ENCODE measurements around the gene KLHL29.

The KLHL29 gene

DNA sequence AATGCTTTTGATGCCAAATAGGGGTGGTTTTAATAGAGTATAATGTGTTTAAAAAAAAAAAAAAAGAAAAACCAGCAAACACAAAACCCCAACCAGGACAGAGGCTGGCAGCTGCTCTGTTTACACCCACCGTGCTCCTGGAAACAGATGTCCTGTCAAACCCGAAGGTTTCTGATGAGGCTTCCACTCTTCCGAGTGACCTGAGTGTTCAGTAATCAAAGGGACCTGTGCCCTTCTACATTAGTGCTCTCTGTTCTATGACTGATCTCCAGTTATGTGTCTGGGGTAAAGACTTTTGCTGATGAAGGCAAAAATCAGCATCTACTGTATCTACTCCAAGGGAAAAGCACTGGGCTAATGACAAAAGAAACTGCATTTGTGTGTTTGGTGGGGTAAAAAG is 3.5 kb upstream of the KLHL29 start:
- Histone ChIP-seq H3K9ac (ENCODE audit: low read depth in 1 of 2, low read length in 2 of 2) (no peak overlapping the region), H3K36me3 (ENCODE audit: control insufficient read depth in 2 of 2, insufficient read depth in 2 of 2, low read length in 2 of 2) (no peaks in the 10 kb centered on the region), H3K4me3 (ENCODE audit: low read length in 2 of 2) (no peak overlapping the region), H3K9me3 (ENCODE audit: control insufficient read depth in 2 of 2, low read length in 2 of 2) (no peaks in the 10 kb centered on the region), H3K4me1 (ENCODE audit: control insufficient read depth in 2 of 2, insufficient read depth in 2 of 2, low read length in 2 of 2) (peaks cover 9 to 19% of the 10 kb centered on the region in 2 donors), H3K27ac (ENCODE audit: low read depth in 2 of 2, low read length in 2 of 2) (no peak overlapping the region), H3K27me3 (ENCODE audit: control insufficient read depth in 2 of 2, insufficient read depth in 2 of 2, low read length in 2 of 2) (peaks cover 4 to 7% of the 10 kb centered on the region in 2 donors)

DNA sequence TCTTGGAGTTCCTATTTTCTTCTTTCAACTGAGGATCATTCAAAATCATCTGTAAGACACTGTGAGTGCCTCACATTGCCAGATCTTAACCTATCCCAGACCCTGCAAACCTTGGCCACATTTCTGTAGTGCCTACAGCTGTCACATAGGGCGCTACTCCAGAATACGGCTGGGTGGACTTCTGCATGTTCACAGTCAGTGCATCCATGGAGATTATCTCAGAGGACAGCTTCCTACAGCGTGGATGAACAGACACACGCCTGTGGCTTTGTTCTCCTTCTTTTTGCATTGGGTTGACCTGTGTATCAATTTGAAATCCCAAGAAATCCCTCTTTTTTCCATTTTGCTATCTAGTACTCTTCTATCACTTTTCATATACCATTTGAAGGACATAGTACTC is 1.9 kb upstream of the KLHL29 start:
- peaks cover 10 to 19% of the 10 kb centered on the region in 2 donors for H3K27me3 ChIP-seq (ENCODE audit: control insufficient read depth in 2 of 2, insufficient read depth in 2 of 2, low read length in 2 of 2)
- no peak overlapping the region for H3K27ac ChIP-seq (ENCODE audit: low read depth in 2 of 2, low read length in 2 of 2)

DNA sequence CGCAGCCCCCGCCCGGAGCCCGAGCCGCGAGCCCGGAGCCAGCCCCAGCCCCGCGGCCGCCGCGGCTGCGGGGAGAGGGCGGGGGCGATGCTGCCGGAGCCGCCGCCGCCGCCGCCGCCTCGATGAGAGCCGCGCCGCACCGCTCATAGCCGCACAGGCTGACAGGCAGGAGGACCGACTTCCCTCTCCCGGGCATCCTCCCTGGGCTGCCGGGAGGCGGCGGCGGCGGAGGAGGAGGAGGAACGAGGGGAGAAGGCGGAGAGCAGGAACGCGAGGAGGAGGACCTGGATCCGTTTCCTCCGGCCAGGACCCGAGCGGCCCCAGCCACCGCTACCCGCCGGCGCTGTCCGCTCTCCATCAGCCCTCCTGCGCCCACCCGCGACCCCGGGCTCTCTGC is 370 bp downstream of the KLHL29 start:
- Histone ChIP-seq H3K9ac (ENCODE audit: low read depth in 1 of 2, low read length in 2 of 2) (peak overlapping the region in 1 of 2 donors; percentile 56), H3K9me3 (ENCODE audit: control insufficient read depth in 2 of 2, low read length in 2 of 2) (no peaks in the 10 kb centered on the region), H3K27me3 (ENCODE audit: control insufficient read depth in 2 of 2, insufficient read depth in 2 of 2, low read length in 2 of 2) (peaks cover 12 to 25% of the 10 kb centered on the region in 2 donors), H3K4me1 (ENCODE audit: control insufficient read depth in 2 of 2, insufficient read depth in 2 of 2, low read length in 2 of 2) (peaks cover 16 to 19% of the 10 kb centered on the region in 2 donors), H3K36me3 (ENCODE audit: control insufficient read depth in 2 of 2, insufficient read depth in 2 of 2, low read length in 2 of 2) (no peaks in the 10 kb centered on the region), H3K4me3 (ENCODE audit: low read length in 2 of 2) (peak overlapping the region; percentile 64 to 67), H3K27ac (ENCODE audit: low read depth in 2 of 2, low read length in 2 of 2) (peak overlapping the region in 1 of 2 donors; percentile 48)

More for the DNA sequence above, 1.9 kb upstream of the KLHL29 start:
- no peaks in the 10 kb centered on the region for H3K9me3 ChIP-seq (ENCODE audit: control insufficient read depth in 2 of 2, low read length in 2 of 2)
- no peak overlapping the region for H3K9ac ChIP-seq (ENCODE audit: low read depth in 1 of 2, low read length in 2 of 2)
- no peak overlapping the region for H3K4me3 ChIP-seq (ENCODE audit: low read length in 2 of 2)
- peaks cover 16 to 19% of the 10 kb centered on the region in 2 donors for H3K4me1 ChIP-seq (ENCODE audit: control insufficient read depth in 2 of 2, insufficient read depth in 2 of 2, low read length in 2 of 2)
- no peaks in the 10 kb centered on the region for H3K36me3 ChIP-seq (ENCODE audit: control insufficient read depth in 2 of 2, insufficient read depth in 2 of 2, low read length in 2 of 2)

DNA sequence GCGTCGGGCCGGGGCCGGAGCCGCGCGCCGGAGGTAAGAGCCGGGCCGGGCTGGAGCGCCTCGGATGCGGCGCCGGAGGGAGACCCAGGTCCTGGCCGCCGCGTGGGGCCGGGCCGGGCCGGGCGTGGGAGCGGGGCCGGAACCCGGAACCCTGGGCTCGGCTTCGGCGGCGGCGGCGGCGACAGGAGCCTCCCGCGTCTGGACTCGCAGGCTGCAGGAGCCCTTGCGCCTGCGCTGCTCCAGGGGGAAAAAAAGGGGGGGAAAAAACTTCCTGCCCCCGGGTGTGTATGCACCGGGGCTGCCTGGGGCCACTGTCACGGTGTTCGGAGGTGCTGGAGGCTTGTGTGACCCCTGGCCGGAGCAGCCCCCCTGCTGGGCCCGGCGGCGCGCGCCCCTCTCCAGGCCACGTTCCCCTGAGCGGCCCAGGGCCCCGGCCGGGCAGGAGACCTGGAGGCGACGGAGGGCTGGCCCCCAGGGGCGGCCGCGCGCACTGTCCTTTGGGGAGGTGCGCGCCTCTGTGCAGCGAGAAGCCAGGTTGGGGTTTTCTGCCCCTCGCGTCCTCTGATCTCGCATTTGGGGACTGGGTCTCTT is 864 bp downstream of the KLHL29 start:
- H3K9ac ChIP-seq (ENCODE audit: low read depth in 1 of 2, low read length in 2 of 2), result peak overlapping the region; percentile 52 to 56
- no peaks in the 10 kb centered on the region for H3K9me3 ChIP-seq (ENCODE audit: control insufficient read depth in 2 of 2, low read length in 2 of 2)
- peaks cover 12 to 25% of the 10 kb centered on the region in 2 donors for H3K27me3 ChIP-seq (ENCODE audit: control insufficient read depth in 2 of 2, insufficient read depth in 2 of 2, low read length in 2 of 2)
- peak overlapping the region; percentile 67 to 73 for H3K4me3 ChIP-seq (ENCODE audit: low read length in 2 of 2)
- peaks cover 14 to 16% of the 10 kb centered on the region in 2 donors for H3K4me1 ChIP-seq (ENCODE audit: control insufficient read depth in 2 of 2, insufficient read depth in 2 of 2, low read length in 2 of 2)
- H3K36me3 ChIP-seq (ENCODE audit: control insufficient read depth in 2 of 2, insufficient read depth in 2 of 2, low read length in 2 of 2), result no peaks in the 10 kb centered on the region
- peak overlapping the region in 1 of 2 donors; percentile 48 for H3K27ac ChIP-seq (ENCODE audit: low read depth in 2 of 2, low read length in 2 of 2)

DNA sequence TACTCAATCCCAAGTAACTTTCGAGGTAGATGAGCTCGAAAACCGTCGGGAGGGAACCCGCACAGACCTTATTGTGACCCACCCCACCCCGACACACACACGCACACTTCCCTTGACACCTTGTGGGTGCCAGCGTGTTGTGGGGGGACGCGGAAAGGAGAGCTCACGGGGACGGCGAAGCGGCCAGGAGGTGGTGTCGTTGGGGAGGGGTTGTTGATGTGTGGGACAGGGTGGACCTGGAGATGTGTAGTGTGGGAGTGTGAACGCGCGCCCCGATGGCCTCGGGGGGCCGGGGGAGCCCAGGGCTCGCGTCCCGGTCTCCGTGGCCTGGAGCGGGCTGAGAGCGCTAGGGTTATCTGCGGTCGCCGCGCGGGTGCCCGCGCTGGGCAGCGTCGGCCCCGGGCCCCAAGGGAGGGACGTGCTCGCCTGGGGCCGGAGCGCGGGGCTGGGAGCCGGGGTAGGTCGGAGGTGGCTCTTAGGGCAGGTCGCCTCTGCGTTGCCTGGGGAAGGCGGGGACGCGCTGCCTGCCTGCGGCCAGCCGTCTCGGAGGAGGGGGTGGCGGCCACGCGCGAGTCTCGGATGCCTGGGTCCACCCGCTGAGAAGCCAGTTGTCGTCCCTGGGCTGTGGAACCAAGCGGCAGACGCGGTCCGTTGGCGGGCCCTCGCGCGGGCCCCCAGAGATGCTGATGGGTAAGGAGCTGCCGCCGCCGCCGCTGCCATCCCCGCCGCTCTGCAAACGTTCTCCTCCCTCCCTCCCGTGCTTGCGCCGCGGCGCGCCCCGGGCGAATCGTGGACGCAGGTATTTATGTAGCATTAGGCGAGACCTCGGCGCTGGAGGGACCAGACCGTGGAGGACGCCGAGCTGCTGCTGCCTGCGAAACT is 1.6 kb downstream of the KLHL29 start:
- no peaks in the 10 kb centered on the region for H3K36me3 ChIP-seq (ENCODE audit: control insufficient read depth in 2 of 2, insufficient read depth in 2 of 2, low read length in 2 of 2)
- peak overlapping the region; percentile 67 to 73 for H3K4me3 ChIP-seq (ENCODE audit: low read length in 2 of 2)
- H3K27me3 ChIP-seq (ENCODE audit: control insufficient read depth in 2 of 2, insufficient read depth in 2 of 2, low read length in 2 of 2), result peaks cover 12 to 25% of the 10 kb centered on the region in 2 donors
- H3K9me3 ChIP-seq (ENCODE audit: control insufficient read depth in 2 of 2, low read length in 2 of 2), result no peaks in the 10 kb centered on the region
- H3K4me1 ChIP-seq (ENCODE audit: control insufficient read depth in 2 of 2, insufficient read depth in 2 of 2, low read length in 2 of 2), result peaks cover 12 to 13% of the 10 kb centered on the region in 2 donors
- H3K9ac ChIP-seq (ENCODE audit: low read depth in 1 of 2, low read length in 2 of 2), result peak overlapping the region; percentile 52 to 59
- peak overlapping the region in 1 of 2 donors; percentile 24 for H3K27ac ChIP-seq (ENCODE audit: low read depth in 2 of 2, low read length in 2 of 2)

DNA sequence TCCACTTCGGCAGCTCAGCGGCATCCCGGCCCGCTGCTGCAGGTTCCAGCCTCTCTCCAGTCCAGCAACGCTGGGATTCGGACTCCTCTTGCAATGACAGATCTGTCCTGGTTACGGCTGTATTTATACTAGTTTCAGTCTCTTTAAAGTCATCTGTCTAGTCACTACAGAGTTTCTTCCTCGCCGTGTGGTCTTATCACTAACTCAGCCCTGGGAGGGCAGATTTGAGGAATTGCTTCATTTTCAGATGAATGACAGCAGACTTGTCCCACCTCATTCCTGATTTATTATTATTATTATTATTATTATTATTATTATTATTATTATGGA is 2.2 kb downstream of the KLHL29 start:
- H3K9me3 ChIP-seq (ENCODE audit: control insufficient read depth in 2 of 2, low read length in 2 of 2), result no peaks in the 10 kb centered on the region
- peak overlapping the region in 1 of 2 donors; percentile 59 for H3K9ac ChIP-seq (ENCODE audit: low read depth in 1 of 2, low read length in 2 of 2)
- H3K4me1 ChIP-seq (ENCODE audit: control insufficient read depth in 2 of 2, insufficient read depth in 2 of 2, low read length in 2 of 2), result peaks cover 12 to 13% of the 10 kb centered on the region in 2 donors
- peak overlapping the region in 1 of 2 donors; percentile 24 for H3K27ac ChIP-seq (ENCODE audit: low read depth in 2 of 2, low read length in 2 of 2)
- H3K36me3 ChIP-seq (ENCODE audit: control insufficient read depth in 2 of 2, insufficient read depth in 2 of 2, low read length in 2 of 2), result no peaks in the 10 kb centered on the region
- peak overlapping the region; percentile 67 to 73 for H3K4me3 ChIP-seq (ENCODE audit: low read length in 2 of 2)
- H3K27me3 ChIP-seq (ENCODE audit: control insufficient read depth in 2 of 2, insufficient read depth in 2 of 2, low read length in 2 of 2), result peaks cover 12 to 25% of the 10 kb centered on the region in 2 donors

DNA sequence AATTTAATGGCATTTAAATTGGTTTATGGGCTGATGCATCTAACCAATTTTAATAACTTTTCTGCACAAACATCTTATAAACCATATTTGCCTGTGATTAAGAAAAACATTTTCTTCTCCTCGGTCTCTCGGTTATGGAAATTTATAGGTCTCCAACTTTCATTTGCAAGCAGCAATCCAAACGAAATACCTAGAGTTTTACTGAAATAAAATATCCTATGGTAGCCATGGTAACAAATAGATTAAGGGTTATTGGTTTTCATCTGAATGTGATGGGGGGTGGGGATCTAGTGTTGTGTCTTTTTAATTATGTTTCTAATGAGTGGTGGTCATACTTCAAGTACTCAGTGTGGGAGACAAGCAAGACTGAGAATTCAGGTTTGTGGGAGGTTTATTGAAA is 2.9 kb downstream of the KLHL29 start:
- Histone ChIP-seq H3K4me1 (ENCODE audit: control insufficient read depth in 2 of 2, insufficient read depth in 2 of 2, low read length in 2 of 2) (peaks cover 12 to 13% of the 10 kb centered on the region in 2 donors), H3K27ac (ENCODE audit: low read depth in 2 of 2, low read length in 2 of 2) (no peak overlapping the region)

DNA sequence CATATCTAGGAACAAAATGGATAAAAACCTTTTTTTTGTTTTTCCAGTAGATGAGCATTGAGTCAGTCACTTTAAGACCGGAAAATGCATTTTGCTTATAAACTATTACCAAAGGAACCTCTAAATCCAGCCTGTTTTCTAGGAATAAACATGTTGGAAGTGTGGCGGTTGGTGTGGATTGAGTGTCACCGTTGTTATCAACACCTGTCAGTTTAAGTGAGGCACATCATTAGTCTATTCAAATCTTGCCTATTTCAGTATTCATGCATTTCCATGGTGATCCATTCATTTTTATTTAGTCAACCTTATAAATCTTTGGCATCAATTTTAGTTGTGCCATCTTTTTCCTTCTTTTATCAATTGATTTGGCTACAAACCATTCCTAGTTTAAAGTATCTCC is 3.3 kb downstream of the KLHL29 start:
- Histone ChIP-seq H3K36me3 (ENCODE audit: control insufficient read depth in 2 of 2, insufficient read depth in 2 of 2, low read length in 2 of 2) (no peaks in the 10 kb centered on the region), H3K4me1 (ENCODE audit: control insufficient read depth in 2 of 2, insufficient read depth in 2 of 2, low read length in 2 of 2) (peaks cover 12 to 13% of the 10 kb centered on the region in 2 donors), H3K9me3 (ENCODE audit: control insufficient read depth in 2 of 2, low read length in 2 of 2) (no peaks in the 10 kb centered on the region), H3K9ac (ENCODE audit: low read depth in 1 of 2, low read length in 2 of 2) (no peak overlapping the region), H3K27me3 (ENCODE audit: control insufficient read depth in 2 of 2, insufficient read depth in 2 of 2, low read length in 2 of 2) (peaks cover 12 to 25% of the 10 kb centered on the region in 2 donors), H3K4me3 (ENCODE audit: low read length in 2 of 2) (no peak overlapping the region), H3K27ac (ENCODE audit: low read depth in 2 of 2, low read length in 2 of 2) (no peak overlapping the region)

More for the DNA sequence above, 2.9 kb downstream of the KLHL29 start:
- H3K4me3 ChIP-seq (ENCODE audit: low read length in 2 of 2), result no peak overlapping the region
- H3K36me3 ChIP-seq (ENCODE audit: control insufficient read depth in 2 of 2, insufficient read depth in 2 of 2, low read length in 2 of 2), result no peaks in the 10 kb centered on the region
- H3K9ac ChIP-seq (ENCODE audit: low read depth in 1 of 2, low read length in 2 of 2), result no peak overlapping the region
- peaks cover 12 to 25% of the 10 kb centered on the region in 2 donors for H3K27me3 ChIP-seq (ENCODE audit: control insufficient read depth in 2 of 2, insufficient read depth in 2 of 2, low read length in 2 of 2)
- no peaks in the 10 kb centered on the region for H3K9me3 ChIP-seq (ENCODE audit: control insufficient read depth in 2 of 2, low read length in 2 of 2)

DNA sequence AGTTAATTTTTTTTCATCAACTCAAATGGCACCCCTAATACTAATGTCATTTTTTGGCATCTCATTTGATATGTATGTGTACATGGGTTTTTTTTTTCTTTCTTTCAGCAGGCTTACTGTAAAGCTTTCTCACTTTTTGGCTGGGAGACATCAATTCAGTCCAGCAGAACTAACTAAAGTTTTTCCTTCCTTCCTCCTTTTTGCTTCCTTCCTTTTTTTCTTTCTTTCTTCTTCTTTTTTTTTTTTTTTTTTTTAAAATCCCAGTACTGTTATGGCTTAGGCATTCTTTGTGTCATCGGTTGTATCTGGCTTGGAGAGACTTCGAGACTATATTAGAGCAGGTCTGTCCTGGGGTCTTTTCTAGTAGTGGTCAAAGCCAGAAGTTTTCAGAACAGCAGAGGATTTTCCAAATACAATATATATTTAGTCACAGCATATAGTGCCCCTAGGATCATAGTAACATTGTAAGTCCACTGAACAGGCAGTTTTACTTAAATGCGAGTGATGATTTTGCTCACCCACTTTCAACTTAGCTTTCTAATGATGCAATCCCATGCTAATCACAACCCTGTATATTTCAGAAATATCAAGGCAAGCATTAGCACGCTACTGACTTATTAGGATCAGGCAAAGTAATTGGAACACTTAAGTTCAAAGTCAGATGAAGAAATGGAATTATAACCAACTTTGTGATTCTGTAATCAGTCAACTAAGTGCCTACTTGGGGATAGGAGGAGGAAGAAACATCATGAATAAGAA is 4.0 kb downstream of the KLHL29 start:
- Histone ChIP-seq H3K27me3 (ENCODE audit: control insufficient read depth in 2 of 2, insufficient read depth in 2 of 2, low read length in 2 of 2) (peaks cover 12 to 25% of the 10 kb centered on the region in 2 donors), H3K36me3 (ENCODE audit: control insufficient read depth in 2 of 2, insufficient read depth in 2 of 2, low read length in 2 of 2) (no peaks in the 10 kb centered on the region)

More for the DNA sequence above, 4.0 kb downstream of the KLHL29 start:
- H3K4me3 ChIP-seq (ENCODE audit: low read length in 2 of 2), result no peak overlapping the region
- H3K9me3 ChIP-seq (ENCODE audit: control insufficient read depth in 2 of 2, low read length in 2 of 2), result no peaks in the 10 kb centered on the region
- H3K9ac ChIP-seq (ENCODE audit: low read depth in 1 of 2, low read length in 2 of 2), result no peak overlapping the region
- H3K27ac ChIP-seq (ENCODE audit: low read depth in 2 of 2, low read length in 2 of 2), result no peak overlapping the region
- H3K4me1 ChIP-seq (ENCODE audit: control insufficient read depth in 2 of 2, insufficient read depth in 2 of 2, low read length in 2 of 2), result peaks cover 12 to 13% of the 10 kb centered on the region in 2 donors
